GM12878 (cell line): ENCODE results near the gene OXT. TPM values are rescaled to one million over a fixed set of nuclear protein-coding genes. Genes with fewer than 3 reads are reported as not detected.

Experiments
- ATAC-seq: fragments of 200-7000 bp; cut with Tn5 transposase; 3 replicates; pipeline ENCODE4 v1.9.1; 2020; ENCODE audit warnings: mild to moderate bottlenecking, moderate library complexity
- BruUV-seq: library from RNA; stranded (reverse); fragments of 400-500 nt; replicated peaks from 2 replicates; lab custom pipeline; 2021; lab: Mats Ljungman, UMichigan
- CTCF ChIA-PET: fragments of 300-600 bp; sonication (Branson Sonifier 250); formaldehyde crosslinking; extraction: SDS; loops from one replicate; lab custom pipeline; 2021; ENCODE audit warnings: inconsistent platforms; lab: Yijun Ruan, JAX
- POLR2A ChIA-PET: fragments of 350-600 bp; formaldehyde crosslinking; extraction: SDS; loops from one replicate; lab custom pipeline; 2021; ENCODE audit warnings: inconsistent platforms; lab: Charles Lee
- RAD21 ChIA-PET: fragments of 300-600 bp; sonication (Branson Sonifier 250); formaldehyde crosslinking; loops from one replicate; lab custom pipeline; 2023; ENCODE audit warnings: antibody characterized with exemption; ENCODE audit not compliant: unreplicated experiment; lab: Charles Lee
- SMC1A ChIA-PET: fragments of 300-600 bp; sonication (Branson Sonifier 250); formaldehyde crosslinking; loops from one replicate; lab custom pipeline; 2023; ENCODE audit not compliant: unreplicated experiment, uncharacterized antibody; lab: Charles Lee
- DNase-seq: peaks from one replicate; pipeline ENCODE4 v3.0.0-alpha.2; 2011; ENCODE audit warnings: low read depth, low spot score
- FAIRE-seq: peaks from 3 replicates; lab custom pipeline; 2011; peaks lifted over from hg19 to GRCh38; lab: Jason Lieb, UNC
- H2AFZ ChIP-seq: 2 replicates; pipeline ENCODE4 v1.6.0; 2011; ENCODE audit warnings: low read depth, low read length, control low read depth; ENCODE audit not compliant: control insufficient read depth
- H3K27ac ChIP-seq: 2 replicates; pipeline ENCODE4 v1.5.1; 2011; ENCODE audit warnings: control low read depth; ENCODE audit not compliant: control insufficient read depth, insufficient read depth
- H3K27me3 ChIP-seq, 2 experiments: replicated peaks in 1 of 2; 2 replicates each; pipeline versions ENCODE4 v1.6.0 to v1.6.1; 2011; ENCODE audit warnings: low read length in 1 of 2; ENCODE audit not compliant: control insufficient read depth in 2 of 2, insufficient read depth in 2 of 2
- H3K36me3 ChIP-seq, 2 experiments: 2 replicates each; pipeline ENCODE4 v1.5.1; 2011; ENCODE audit warnings: low read length in 1 of 2; ENCODE audit not compliant: control insufficient read depth in 2 of 2, insufficient read depth in 2 of 2
- H3K4me1 ChIP-seq: 2 replicates; pipeline ENCODE4 v1.6.1; 2011; ENCODE audit warnings: mild to moderate bottlenecking, low read length, moderate library complexity, mixed read lengths; ENCODE audit not compliant: control insufficient read depth, insufficient read depth
- H3K4me2 ChIP-seq: 2 replicates; pipeline ENCODE4 v1.6.0; 2011; ENCODE audit warnings: control low read depth; ENCODE audit not compliant: control insufficient read depth, insufficient read depth
- H3K4me3 ChIP-seq: fragments of 200-600 bp; sonication (generic); 2 replicates; pipeline ENCODE4 v1.5.1; 2016
- H3K79me2 ChIP-seq: 2 replicates; pipeline ENCODE4 v1.6.0; 2011; ENCODE audit warnings: low read length; ENCODE audit not compliant: control insufficient read depth, insufficient read depth
- H3K9ac ChIP-seq: 2 replicates; pipeline ENCODE4 v1.8.0; 2011; ENCODE audit warnings: low read length, control low read depth, mixed read lengths; ENCODE audit not compliant: control insufficient read depth, insufficient read depth
- H3K9me3 ChIP-seq: replicated peaks from 3 replicates; pipeline ENCODE4 v1.5.1; 2011; ENCODE audit warnings: mild to moderate bottlenecking, low read length; ENCODE audit not compliant: control insufficient read depth, insufficient read depth
- H4K20me1 ChIP-seq: 2 replicates; pipeline ENCODE4 v1.6.0; 2011; ENCODE audit not compliant: control insufficient read depth, insufficient read depth
- ASH2L ChIP-seq: fragments of 300-600, 200-600 bp; sonication (generic); IDR thresholded peaks from 2 replicates; pipeline ENCODE4 v1.6.1; 2017; ENCODE audit warnings: low read depth, mild to moderate bottlenecking, borderline replicate concordance
- EP300 ChIP-seq, 2 experiments: fragments of 150-350 bp in 1 of 2; IDR thresholded peaks; 2 replicates each; pipeline ENCODE4 v1.6.1; 2011 to 2012; ENCODE audit warnings: low read depth in 2 of 2, low read length in 2 of 2, borderline replicate concordance in 1 of 2, improper control_type of control experiment in 1 of 2, inconsistent platforms in 1 of 2; ENCODE audit not compliant: control insufficient read depth in 1 of 2
- MTA3 ChIP-seq: IDR thresholded peaks from 2 replicates; pipeline ENCODE4 v1.6.1; 2012; ENCODE audit warnings: low read length, inconsistent platforms, borderline replicate concordance
- STAT3 ChIP-seq: IDR thresholded peaks from 2 replicates; pipeline ENCODE4 v1.6.1; 2011; ENCODE audit warnings: low read depth, low read length, improper control_type of control experiment
- TAF1 ChIP-seq: IDR thresholded peaks from 2 replicates; pipeline ENCODE4 v1.6.1; 2011; ENCODE audit warnings: mild to moderate bottlenecking, low read depth, low read length, borderline replicate concordance
- ZNF24 ChIP-seq: fragments of 450-650 bp; IDR thresholded peaks from 2 replicates; pipeline ENCODE4 v1.6.1; 2017; ENCODE audit warnings: antibody characterized with exemption, mild to moderate bottlenecking
- WGBS: methylation state at CpG from one replicate; pipeline ENCODE4 v1.1.6; 2016; ENCODE audit warnings: low lambda C conversion rate; ENCODE audit not compliant: insufficient replicate concordance, insufficient coverage; ENCODE audit errors: missing lambda C conversion rate; 5-methylcytosine and 5-hydroxymethylcytosine counted together
- in situ Hi-C: fragments of 300-500 bp; cut with MboI; formaldehyde crosslinking; loops from 9 replicates; pipeline ENCODE4 v1.14.3; 2018; ENCODE audit warnings: mixed read lengths
- intact Hi-C: fragments of 100-400 bp; cut with micrococcal nuclease; formaldehyde crosslinking; loops from one replicate; pipeline ENCODE4 v1.14.2; 2022; ENCODE audit not compliant: unreplicated experiment
- polyA plus RNA-seq, 11 experiments: library from polyadenylated mRNA; depleted of rRNA in 4 of 11; unstranded in 6 of 11; stranded (reverse) in 5 of 11; fragments of >200 nt; fragmentation: Nextera tagmentation in 4 of 11; fragmentation: Illumina TruSeq in 1 of 11; extraction: Ambion mirVana in 4 of 11; extraction: Trizol in 1 of 11; gene quantifications; 1 replicate in 1 of 11; 2 replicates in 10 of 11; pipeline versions ENCODE4 v1.2.1 to v1.2.3, GENCODE V29; 2011 to 2016; ENCODE audit warnings: inconsistent platforms in 2 of 11, missing spikeins in 2 of 11, low read depth in 1 of 11
- total RNA-seq, 4 experiments: library from RNA; depleted of rRNA in 3 of 4; stranded (reverse); fragments of >200 nt in 3 of 4; fragmentation: Illumina TruSeq in 1 of 4; extraction: Trizol in 1 of 4; gene quantifications; 2 replicates each; pipeline versions ENCODE4 v1.2.1 to v1.2.3, GENCODE V29; 2013 to 2021
- TF ChIP-seq, protein P1 (sequence below): fragments of 150-350 bp; IDR thresholded peaks from 2 replicates; pipeline ENCODE4 v1.6.1; 2016; ENCODE audit warnings: low read depth, low read length
- TF ChIP-seq, protein P2 (sequence below): fragments of 150-350 bp; IDR thresholded peaks from 2 replicates; pipeline ENCODE4 v1.6.1; 2014; ENCODE audit warnings: mild to moderate bottlenecking, low read depth, low read length
- TF ChIP-seq, protein P3 (sequence below): fragments of 450-650 bp; IDR thresholded peaks from 2 replicates; pipeline ENCODE4 v1.6.1; 2018; ENCODE audit warnings: borderline replicate concordance, mild to moderate bottlenecking; ENCODE audit not compliant: partially characterized antibody
- TF ChIP-seq, protein P4 (sequence below): IDR thresholded peaks from 2 replicates; pipeline ENCODE4 v1.6.1; 2012; ENCODE audit warnings: low read depth, low read length, improper control_type of control experiment

Gene OXT
- total and polyA plus RNA-seq, 10 of the 15 experiments (the other 5 are each of a cell fraction or from before 2014, with no cell fraction given), result not detected

DNA sequence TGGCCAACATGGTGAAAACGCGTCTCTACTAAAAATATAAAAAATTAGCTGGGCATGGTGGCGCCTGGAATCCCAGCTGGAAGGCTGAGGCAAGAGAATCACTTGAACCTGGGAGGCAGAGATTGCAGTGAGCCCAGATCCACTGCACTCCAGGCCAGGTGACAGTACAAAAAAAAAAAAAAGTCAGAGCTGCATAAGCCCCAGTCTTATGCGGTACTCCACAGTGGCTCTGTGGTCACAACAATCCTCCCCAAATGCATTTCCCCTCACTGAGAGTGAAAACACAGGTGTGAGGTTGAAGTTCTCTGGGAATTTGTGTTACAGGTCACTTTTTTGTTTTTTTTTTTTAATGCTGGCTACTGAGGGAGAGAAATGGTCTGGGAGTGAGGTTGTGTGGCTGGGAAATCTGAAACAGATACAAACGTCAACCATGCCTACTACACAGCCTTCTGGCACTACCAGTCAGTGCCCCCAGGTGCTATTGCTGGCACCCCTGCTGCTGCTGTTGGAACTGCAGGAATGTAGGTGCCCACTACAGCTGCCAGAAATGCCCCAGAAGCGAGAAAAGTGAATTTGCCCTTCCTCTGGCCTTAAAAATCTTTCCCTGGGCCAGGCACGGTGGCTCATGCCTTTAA is 19.9 kb upstream of the OXT start (continued):
- TF ChIP-seq, protein P1, sequence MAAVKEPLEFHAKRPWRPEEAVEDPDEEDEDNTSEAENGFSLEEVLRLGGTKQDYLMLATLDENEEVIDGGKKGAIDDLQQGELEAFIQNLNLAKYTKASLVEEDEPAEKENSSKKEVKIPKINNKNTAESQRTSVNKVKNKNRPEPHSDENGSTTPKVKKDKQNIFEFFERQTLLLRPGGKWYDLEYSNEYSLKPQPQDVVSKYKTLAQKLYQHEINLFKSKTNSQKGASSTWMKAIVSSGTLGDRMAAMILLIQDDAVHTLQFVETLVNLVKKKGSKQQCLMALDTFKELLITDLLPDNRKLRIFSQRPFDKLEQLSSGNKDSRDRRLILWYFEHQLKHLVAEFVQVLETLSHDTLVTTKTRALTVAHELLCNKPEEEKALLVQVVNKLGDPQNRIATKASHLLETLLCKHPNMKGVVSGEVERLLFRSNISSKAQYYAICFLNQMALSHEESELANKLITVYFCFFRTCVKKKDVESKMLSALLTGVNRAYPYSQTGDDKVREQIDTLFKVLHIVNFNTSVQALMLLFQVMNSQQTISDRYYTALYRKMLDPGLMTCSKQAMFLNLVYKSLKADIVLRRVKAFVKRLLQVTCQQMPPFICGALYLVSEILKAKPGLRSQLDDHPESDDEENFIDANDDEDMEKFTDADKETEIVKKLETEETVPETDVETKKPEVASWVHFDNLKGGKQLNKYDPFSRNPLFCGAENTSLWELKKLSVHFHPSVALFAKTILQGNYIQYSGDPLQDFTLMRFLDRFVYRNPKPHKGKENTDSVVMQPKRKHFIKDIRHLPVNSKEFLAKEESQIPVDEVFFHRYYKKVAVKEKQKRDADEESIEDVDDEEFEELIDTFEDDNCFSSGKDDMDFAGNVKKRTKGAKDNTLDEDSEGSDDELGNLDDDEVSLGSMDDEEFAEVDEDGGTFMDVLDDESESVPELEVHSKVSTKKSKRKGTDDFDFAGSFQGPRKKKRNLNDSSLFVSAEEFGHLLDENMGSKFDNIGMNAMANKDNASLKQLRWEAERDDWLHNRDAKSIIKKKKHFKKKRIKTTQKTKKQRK, result no peak
- TF ChIP-seq, all 136 proteins: peak for 0

DNA sequence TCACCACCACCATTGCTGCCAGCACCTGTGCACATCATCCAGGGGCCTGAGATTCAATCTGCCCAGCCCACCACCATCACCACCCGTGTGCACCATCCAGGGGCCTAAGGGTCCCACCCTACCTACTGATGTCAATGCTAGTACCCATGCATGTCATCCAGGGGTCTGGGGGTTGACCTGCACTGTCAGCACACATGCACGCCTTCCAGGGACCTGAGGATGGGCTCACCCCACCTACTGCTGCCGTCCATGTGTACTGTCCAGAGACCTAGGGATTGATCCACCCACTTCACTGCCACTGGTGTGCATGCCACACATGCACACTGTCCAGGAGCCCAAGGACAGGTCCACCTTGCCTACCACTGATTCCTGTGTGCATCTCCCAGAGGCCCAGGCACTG is 11.9 kb upstream of the OXT start:
- RAD21 ChIA-PET, result no interaction called here
- FAIRE-seq (no peak), DNase-seq (no peak), ATAC-seq (no peak)
- SMC1A ChIA-PET, result no interaction called here
- Histone ChIP-seq H3K27ac (no peak overlapping the region), H3K4me2 (no peak overlapping the region), H3K4me3 (no peak overlapping the region), H3K9me3 (no peaks in the 10 kb centered on the region), H3K36me3 (no peaks in the 10 kb centered on the region), H4K20me1 (no peaks in the 10 kb centered on the region), H3K79me2 (no peaks in the 10 kb centered on the region), H3K9ac (no peak overlapping the region), H3K4me1 (no peaks in the 10 kb centered on the region), H2AFZ (no peak overlapping the region), H3K27me3 (no peaks in the 10 kb centered on the region)
- no TSS peak for BruUV-seq
- intact Hi-C loops (no loop called here), in situ Hi-C loops (no loop called here)
- WGBS, result 27% methylated on average over 3 of the region's 3 CpGs
- CTCF ChIA-PET, result no interaction called here
- TF ChIP-seq, protein P2, sequence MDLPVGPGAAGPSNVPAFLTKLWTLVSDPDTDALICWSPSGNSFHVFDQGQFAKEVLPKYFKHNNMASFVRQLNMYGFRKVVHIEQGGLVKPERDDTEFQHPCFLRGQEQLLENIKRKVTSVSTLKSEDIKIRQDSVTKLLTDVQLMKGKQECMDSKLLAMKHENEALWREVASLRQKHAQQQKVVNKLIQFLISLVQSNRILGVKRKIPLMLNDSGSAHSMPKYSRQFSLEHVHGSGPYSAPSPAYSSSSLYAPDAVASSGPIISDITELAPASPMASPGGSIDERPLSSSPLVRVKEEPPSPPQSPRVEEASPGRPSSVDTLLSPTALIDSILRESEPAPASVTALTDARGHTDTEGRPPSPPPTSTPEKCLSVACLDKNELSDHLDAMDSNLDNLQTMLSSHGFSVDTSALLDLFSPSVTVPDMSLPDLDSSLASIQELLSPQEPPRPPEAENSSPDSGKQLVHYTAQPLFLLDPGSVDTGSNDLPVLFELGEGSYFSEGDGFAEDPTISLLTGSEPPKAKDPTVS, result no peak
- no peak for TF ChIP-seq ZNF24
- TF ChIP-seq, protein P3, sequence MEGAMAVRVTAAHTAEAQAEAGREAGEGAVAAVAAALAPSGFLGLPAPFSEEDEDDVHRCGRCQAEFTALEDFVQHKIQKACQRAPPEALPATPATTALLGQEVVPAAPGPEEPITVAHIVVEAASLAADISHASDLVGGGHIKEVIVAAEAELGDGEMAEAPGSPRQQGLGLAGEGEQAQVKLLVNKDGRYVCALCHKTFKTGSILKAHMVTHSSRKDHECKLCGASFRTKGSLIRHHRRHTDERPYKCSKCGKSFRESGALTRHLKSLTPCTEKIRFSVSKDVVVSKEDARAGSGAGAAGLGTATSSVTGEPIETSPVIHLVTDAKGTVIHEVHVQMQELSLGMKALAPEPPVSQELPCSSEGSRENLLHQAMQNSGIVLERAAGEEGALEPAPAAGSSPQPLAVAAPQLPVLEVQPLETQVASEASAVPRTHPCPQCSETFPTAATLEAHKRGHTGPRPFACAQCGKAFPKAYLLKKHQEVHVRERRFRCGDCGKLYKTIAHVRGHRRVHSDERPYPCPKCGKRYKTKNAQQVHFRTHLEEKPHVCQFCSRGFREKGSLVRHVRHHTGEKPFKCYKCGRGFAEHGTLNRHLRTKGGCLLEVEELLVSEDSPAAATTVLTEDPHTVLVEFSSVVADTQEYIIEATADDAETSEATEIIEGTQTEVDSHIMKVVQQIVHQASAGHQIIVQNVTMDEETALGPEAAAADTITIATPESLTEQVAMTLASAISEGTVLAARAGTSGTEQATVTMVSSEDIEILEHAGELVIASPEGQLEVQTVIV, result no peak
- no peak for TF ChIP-seq STAT3
- TF ChIP-seq EP300 (IDR thresholded peaks at IDR 0.05; ENCODE audit: borderline replicate concordance in 1 of 2, control insufficient read depth in 1 of 2, low read depth in 2 of 2, low read length in 2 of 2), result no peak
- no peak for TF ChIP-seq TAF1
- TF ChIP-seq ASH2L, result no peak
- no peak for TF ChIP-seq MTA3
- TF ChIP-seq, protein P4, sequence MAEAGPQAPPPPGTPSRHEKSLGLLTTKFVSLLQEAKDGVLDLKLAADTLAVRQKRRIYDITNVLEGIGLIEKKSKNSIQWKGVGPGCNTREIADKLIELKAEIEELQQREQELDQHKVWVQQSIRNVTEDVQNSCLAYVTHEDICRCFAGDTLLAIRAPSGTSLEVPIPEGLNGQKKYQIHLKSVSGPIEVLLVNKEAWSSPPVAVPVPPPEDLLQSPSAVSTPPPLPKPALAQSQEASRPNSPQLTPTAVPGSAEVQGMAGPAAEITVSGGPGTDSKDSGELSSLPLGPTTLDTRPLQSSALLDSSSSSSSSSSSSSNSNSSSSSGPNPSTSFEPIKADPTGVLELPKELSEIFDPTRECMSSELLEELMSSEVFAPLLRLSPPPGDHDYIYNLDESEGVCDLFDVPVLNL, result no peak
- POLR2A ChIA-PET, result no interaction called here
